IMR-90 (cell line): ENCODE results near the gene DPPA2.

Source experiments
- BHLHE40 ChIP-seq: fragments of 150-350 bp; IDR thresholded peaks from 2 replicates; pipeline ENCODE4 v1.6.1; 2016; ENCODE audit warnings: mild to moderate bottlenecking, low read depth, low read length
- CEBPB ChIP-seq: IDR thresholded peaks from 2 replicates; pipeline ENCODE4 v1.6.1; 2012; ENCODE audit warnings: low read depth, low read length, improper control_type of control experiment
- CTCF ChIP-seq: conservative IDR thresholded peaks from 2 replicates; pipeline ENCODE4 v1.5.1; 2012; ENCODE audit warnings: mild to moderate bottlenecking, low read depth, low read length, improper control_type of control experiment
- MAZ ChIP-seq: IDR thresholded peaks from 2 replicates; pipeline ENCODE4 v1.6.1; 2012; ENCODE audit warnings: low read depth, mild to moderate bottlenecking, low read length, improper control_type of control experiment, moderate library complexity, borderline replicate concordance
- MXI1 ChIP-seq: IDR thresholded peaks from 2 replicates; pipeline ENCODE4 v1.6.1; 2012; ENCODE audit warnings: low read depth, mild to moderate bottlenecking, low read length, moderate library complexity, borderline replicate concordance
- POLR2A ChIP-seq: IDR thresholded peaks from 2 replicates; pipeline ENCODE4 v1.6.1; 2012; ENCODE audit warnings: mild to moderate bottlenecking, low read depth, low read length
- RAD21 ChIP-seq: IDR thresholded peaks from 2 replicates; pipeline ENCODE4 v1.6.1; 2012; ENCODE audit warnings: low read length, improper control_type of control experiment
- RCOR1 ChIP-seq: IDR thresholded peaks from 2 replicates; pipeline ENCODE4 v1.6.1; 2012; ENCODE audit warnings: mild to moderate bottlenecking, low read length, improper control_type of control experiment; ENCODE audit not compliant: insufficient replicate concordance
- RFX5 ChIP-seq: IDR thresholded peaks from 2 replicates; pipeline ENCODE4 v1.8.0; 2012; ENCODE audit warnings: low read depth, mild to moderate bottlenecking, low read length, moderate library complexity
- TF ChIP-seq, protein P1 (sequence below): fragments of 150-350 bp; IDR thresholded peaks from 2 replicates; pipeline ENCODE4 v1.6.1; 2017; ENCODE audit warnings: mild to moderate bottlenecking, antibody characterized with exemption, low read length, low read depth

DNA sequence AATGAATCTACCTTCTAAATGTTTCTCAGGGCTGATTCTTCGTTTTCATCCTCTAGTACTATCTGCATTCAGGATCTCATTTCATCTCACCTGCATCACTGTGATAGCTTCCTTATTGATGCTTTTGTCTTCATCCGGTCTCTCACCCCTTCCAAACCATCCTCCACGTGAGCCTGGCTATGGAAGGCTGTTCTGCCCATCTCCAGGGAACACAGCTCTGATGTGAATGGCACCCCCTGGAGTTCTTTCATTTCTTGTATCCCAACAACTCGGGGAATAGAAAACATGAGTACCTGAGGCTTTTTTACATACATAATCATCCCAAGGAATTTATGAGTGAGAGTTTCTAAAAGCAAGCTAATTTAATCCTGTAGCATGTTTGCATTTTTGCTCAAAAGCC lies 29.8 kb upstream of the DPPA2 start:
- TF ChIP-seq CTCF: no peak
- no peak for TF ChIP-seq POLR2A
- TF ChIP-seq RFX5: no peak
- TF ChIP-seq RAD21: no peak
- no peak for TF ChIP-seq CEBPB
- TF ChIP-seq, protein P1, sequence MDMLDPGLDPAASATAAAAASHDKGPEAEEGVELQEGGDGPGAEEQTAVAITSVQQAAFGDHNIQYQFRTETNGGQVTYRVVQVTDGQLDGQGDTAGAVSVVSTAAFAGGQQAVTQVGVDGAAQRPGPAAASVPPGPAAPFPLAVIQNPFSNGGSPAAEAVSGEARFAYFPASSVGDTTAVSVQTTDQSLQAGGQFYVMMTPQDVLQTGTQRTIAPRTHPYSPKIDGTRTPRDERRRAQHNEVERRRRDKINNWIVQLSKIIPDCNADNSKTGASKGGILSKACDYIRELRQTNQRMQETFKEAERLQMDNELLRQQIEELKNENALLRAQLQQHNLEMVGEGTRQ: no peak
- TF ChIP-seq BHLHE40: no peak
- TF ChIP-seq MXI1: no peak
- no peak for TF ChIP-seq RCOR1
- TF ChIP-seq MAZ: no peak
